Measurements from ENCODE around the gene LPIN3.

The LPIN3 gene

GRCh38 chr20:41393705-41394066 is 53.1 kb downstream of the LPIN3 start:
- DNase-seq (ENCODE audit: low read depth in 3 of 3): no peak

GRCh38 chr20:41394081-41394480 is 53.5 kb downstream of the LPIN3 start:
- DNase-seq (ENCODE audit: low read depth in 3 of 3): no peak

- no peak for DNase-seq (ENCODE audit: low read depth in 3 of 3)
These were observed 54.5 kb downstream of the LPIN3 start for GRCh38 chr20:41394931-41395666.

GRCh38 chr20:41395667-41396664 is 55.3 kb downstream of the LPIN3 start:
- no peak for DNase-seq (ENCODE audit: low read depth in 3 of 3)

GRCh38 chr20:41398408-41398807 is 57.8 kb downstream of the LPIN3 start:
- no peak for DNase-seq (ENCODE audit: low read depth in 3 of 3)

GRCh38 chr20:41403604-41404003 is 63.0 kb downstream of the LPIN3 start:
- DNase-seq (ENCODE audit: low read depth in 3 of 3): no peak

GRCh38 chr20:41405436-41405835 is 64.8 kb downstream of the LPIN3 start:
- no peak for DNase-seq (ENCODE audit: low read depth in 3 of 3)

GRCh38 chr20:41406353-41406752 is 65.7 kb downstream of the LPIN3 start:
- DNase-seq (ENCODE audit: low read depth in 3 of 3): no peak

GRCh38 chr20:41406896-41407444 is 66.3 kb downstream of the LPIN3 start:
- no peak for DNase-seq (ENCODE audit: low read depth in 3 of 3)

- no peak for DNase-seq (ENCODE audit: low read depth in 3 of 3)
These were observed 67.0 kb downstream of the LPIN3 start for GRCh38 chr20:41407607-41408006.

GRCh38 chr20:41408156-41408794 is 67.7 kb downstream of the LPIN3 start:
- no peak for DNase-seq (ENCODE audit: low read depth in 3 of 3)

- no peak for DNase-seq (ENCODE audit: low read depth in 3 of 3)
These were observed 68.4 kb downstream of the LPIN3 start for GRCh38 chr20:41408986-41409385.

Measured in stimulated activated CD4-positive, alpha-beta T cell treated with anti-CD3 and anti-CD28 coated beads, TNF-alpha, amount 100 ng/mL, for 24 hours (primary cell).